Prostate gland (tissue), 2 donors: ENCODE measurements around the gene ASGR2.

Experiments used
- POLR2A ChIP-seq: fragments of 450-650 bp; IDR thresholded peaks from one replicate; pipeline ENCODE4 v1.6.1; 2016; ENCODE audit warnings: antibody characterized with exemption, mild to moderate bottlenecking
- POLR2AphosphoS5 ChIP-seq: sonication (generic); formaldehyde crosslinking; IDR thresholded peaks from one replicate; pipeline ENCODE4 v1.6.1; 2017; ENCODE audit warnings: antibody characterized with exemption
- TF ChIP-seq, protein P1 (sequence below), 4 experiments: fragments of 200-600 bp in 2 of 4; fragments of 450-650 bp in 2 of 4; sonication (generic) in 2 of 4; IDR thresholded peaks; 1 replicate in 3 of 4; 2 replicates in 1 of 4; pipeline ENCODE4 v1.5.1; 2016 to 2019; ENCODE audit warnings: antibody characterized with exemption in 4 of 4, mild to moderate bottlenecking in 2 of 4, moderate library complexity in 2 of 4

DNA sequence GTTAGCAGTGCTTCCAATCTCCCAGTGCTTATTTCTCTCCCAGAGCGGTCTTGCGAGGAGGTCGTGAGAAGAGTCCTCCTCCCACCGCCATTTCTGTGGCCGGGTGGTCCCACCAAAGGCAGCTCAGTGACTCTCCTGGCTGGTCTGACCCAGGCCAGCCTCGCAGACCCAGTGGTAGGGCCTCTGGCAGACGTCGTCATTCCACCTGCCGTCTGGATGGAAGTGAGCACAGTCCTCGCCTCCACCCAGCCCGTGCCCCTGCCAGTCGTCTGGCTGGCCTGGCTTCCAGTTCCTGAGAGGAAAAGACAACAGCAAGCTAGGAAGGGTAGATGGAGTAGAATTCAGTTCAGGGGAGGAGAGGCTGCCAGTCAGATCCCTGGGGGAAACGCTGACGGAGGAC is 39.7 kb downstream of the ASGR2 start:
- TF ChIP-seq, protein P1, sequence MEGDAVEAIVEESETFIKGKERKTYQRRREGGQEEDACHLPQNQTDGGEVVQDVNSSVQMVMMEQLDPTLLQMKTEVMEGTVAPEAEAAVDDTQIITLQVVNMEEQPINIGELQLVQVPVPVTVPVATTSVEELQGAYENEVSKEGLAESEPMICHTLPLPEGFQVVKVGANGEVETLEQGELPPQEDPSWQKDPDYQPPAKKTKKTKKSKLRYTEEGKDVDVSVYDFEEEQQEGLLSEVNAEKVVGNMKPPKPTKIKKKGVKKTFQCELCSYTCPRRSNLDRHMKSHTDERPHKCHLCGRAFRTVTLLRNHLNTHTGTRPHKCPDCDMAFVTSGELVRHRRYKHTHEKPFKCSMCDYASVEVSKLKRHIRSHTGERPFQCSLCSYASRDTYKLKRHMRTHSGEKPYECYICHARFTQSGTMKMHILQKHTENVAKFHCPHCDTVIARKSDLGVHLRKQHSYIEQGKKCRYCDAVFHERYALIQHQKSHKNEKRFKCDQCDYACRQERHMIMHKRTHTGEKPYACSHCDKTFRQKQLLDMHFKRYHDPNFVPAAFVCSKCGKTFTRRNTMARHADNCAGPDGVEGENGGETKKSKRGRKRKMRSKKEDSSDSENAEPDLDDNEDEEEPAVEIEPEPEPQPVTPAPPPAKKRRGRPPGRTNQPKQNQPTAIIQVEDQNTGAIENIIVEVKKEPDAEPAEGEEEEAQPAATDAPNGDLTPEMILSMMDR (IDR thresholded peaks at IDR 0.05): no peak
- TF ChIP-seq POLR2A (no peak), POLR2AphosphoS5 (no peak)
